ENCODE results near the gene PIGT. TPM values are rescaled to one million over a fixed set of nuclear protein-coding genes. Genes with fewer than 3 reads are reported as not detected.

The PIGT gene
- total RNA-seq, 2 experiments from 2014 or later = 48.0 to 55.4 TPM

DNA sequence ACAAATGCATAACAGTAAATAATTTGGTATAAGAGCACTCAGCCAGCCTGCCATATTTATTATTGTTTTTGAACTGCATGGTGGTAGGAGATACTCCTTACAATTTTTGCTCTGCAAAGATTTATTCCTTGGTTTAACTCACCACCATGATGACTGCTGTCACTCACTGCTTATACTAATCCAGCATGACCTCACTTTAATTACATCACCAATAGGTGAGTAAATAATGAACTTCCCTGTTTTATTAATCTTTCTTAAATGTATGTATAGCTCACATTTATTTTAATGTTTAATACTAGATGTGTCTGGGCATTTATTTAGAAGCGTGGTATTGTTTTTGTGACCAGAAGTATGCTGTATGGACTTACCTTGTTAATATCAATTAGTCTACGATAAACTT, 25.0 kb upstream of the PIGT start:
- no peak overlapping the region for H3K27ac Mint-ChIP-seq
- peaks cover 11% of the 10 kb centered on the region for H3K4me1 Mint-ChIP-seq
- no peaks in the 10 kb centered on the region for H3K27me3 Mint-ChIP-seq
- no peak overlapping the region for H3K4me3 Mint-ChIP-seq
- H3K36me3 Mint-ChIP-seq = peaks cover 14% of the 10 kb centered on the region
- no peak for DNase-seq
- peaks cover 6% of the 10 kb centered on the region for H3K9me3 Mint-ChIP-seq

DNA sequence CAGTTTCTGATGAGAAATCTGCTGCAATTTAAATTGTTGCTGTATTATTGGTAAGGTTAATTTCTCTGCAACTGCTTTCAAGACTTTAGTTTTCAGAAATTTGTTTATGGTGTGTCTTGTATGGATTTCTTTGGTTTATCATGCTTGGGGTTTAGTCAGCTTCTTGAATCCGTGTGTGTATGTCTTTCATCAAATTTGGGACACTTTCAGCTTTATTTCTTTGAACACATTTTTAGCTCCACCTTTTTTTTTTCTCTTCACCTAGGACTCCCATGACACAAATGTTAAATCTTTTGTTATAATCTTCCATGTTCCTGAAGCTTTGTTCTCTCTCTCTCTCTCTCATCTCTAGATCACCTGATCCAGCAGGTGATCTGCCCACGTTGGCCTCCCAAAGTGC, 24.4 kb upstream of the PIGT start:
- H3K27ac Mint-ChIP-seq = no peak overlapping the region

DNA sequence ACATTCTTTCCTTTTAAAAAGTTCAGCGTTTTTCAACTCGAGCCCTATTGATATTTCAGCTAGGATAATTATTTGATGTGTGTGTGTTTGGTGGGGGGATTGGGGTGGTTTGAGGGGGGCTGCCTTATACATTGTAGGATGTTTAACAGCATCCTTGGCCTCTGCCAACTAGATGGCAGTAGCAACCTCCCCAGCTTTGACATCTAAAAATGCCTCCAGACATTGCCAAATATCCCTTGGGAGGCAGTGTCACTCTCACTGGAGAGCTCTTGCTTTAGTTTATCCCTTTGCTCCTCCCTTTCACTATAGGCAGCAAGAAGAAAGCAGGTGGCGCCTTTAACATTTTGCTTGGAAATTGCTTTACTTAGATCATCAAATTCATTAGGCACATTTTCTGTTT, 23.2 kb upstream of the PIGT start:
- Mint-ChIP-seq H3K4me1 (peaks cover 8% of the 10 kb centered on the region), H3K4me3 (no peak overlapping the region), H3K9me3 (no peaks in the 10 kb centered on the region), H3K27me3 (no peaks in the 10 kb centered on the region), H3K36me3 (peaks cover 5% of the 10 kb centered on the region), H3K27ac (no peak overlapping the region)
- DNase-seq = no peak

More for the DNA sequence above, 24.4 kb upstream of the PIGT start:
- H3K27me3 Mint-ChIP-seq = no peaks in the 10 kb centered on the region
- H3K9me3 Mint-ChIP-seq = peaks cover 6% of the 10 kb centered on the region
- no peak overlapping the region for H3K4me3 Mint-ChIP-seq
- no peak for DNase-seq
- H3K36me3 Mint-ChIP-seq = peaks cover 12% of the 10 kb centered on the region
- peaks cover 11% of the 10 kb centered on the region for H3K4me1 Mint-ChIP-seq

DNA sequence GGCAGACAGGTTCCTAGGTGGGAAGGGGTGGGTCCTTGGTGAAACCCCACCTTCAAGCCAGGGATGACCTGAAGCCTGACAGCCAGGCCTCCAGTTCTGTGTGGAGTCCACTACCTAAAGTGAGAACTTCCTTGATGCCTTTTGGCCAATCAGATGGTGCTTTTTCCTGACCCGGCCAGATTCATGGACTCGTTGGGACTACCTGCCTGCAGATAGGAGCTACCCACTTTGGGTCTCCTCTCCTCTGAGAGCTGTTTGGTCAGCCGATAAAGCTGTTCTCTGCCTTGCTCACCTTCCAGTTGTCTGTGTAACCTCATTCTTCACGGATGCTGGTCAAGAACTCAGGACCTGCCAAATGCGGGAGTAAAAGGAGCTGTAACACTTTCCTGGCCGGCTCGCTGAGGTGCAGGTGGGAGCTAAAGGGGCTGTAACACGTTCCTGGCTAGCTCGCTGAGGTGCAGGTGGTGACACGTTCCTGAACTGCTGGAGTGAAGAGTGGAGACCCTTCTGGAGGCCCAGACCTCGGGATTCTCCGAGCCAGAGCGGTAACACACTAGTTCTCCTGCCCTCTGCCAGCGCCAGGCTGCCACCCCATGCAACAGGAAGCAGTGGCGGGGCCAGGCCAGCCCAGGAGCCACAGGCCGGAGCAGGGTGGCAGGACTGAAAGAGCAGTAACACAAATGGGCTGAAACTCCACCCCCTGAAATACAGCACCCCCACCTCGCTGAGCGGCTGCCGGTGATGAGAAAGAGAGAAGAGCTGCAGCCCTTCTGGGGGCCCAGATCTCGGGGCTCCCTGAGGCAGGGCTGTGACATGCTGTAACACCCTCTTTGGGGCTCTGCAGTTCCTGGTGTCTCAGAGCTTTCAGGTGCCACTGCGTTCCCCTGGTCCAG, 21.5 kb upstream of the PIGT start:
- Mint-ChIP-seq H3K4me1 (peaks cover 8% of the 10 kb centered on the region), H3K36me3 (peaks cover 3% of the 10 kb centered on the region), H3K9me3 (peaks cover 2% of the 10 kb centered on the region), H3K4me3 (no peak overlapping the region), H3K27me3 (no peaks in the 10 kb centered on the region), H3K27ac (no peak overlapping the region)
- no peak for DNase-seq

DNA sequence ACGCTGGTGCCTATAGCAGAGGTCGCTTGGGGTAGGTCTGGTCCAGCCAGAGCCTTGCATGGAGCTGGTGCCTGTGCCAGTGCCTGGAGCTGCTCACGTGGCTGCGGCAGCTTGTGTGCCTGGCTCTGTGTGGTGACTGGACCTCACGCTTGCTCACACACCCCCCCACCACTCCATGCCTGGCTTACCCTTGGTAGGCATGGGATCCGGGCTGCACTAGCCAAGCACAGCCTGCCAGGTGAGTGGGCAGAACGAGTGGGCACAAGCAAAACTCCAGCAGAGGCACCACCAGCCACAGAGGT, 20.9 kb upstream of the PIGT start:
- peaks cover 8% of the 10 kb centered on the region for H3K4me1 Mint-ChIP-seq
- H3K27me3 Mint-ChIP-seq = no peaks in the 10 kb centered on the region
- H3K4me3 Mint-ChIP-seq = no peak overlapping the region
- H3K27ac Mint-ChIP-seq = no peak overlapping the region
- peaks cover 6% of the 10 kb centered on the region for H3K9me3 Mint-ChIP-seq
- peaks cover 9% of the 10 kb centered on the region for H3K36me3 Mint-ChIP-seq
- DNase-seq = no peak

DNA sequence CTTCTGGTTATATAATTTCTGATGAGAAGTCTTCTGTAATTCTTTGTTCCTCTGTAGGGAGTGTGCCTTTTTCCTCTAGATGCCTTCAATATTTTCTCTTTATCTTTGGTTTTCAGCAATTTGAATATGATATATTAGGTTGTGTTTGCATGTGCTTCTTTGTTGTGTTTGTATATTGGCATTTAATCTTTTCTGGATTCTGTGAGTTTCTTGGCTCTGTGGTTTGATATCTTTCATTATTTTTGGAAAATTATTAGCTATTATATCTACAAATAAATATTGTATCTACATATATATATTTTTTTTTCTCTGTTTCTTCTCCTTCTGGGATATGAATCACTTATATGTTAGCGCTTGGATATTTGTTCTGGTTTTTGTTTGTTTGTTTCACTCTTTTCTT, 16.9 kb upstream of the PIGT start:
- Mint-ChIP-seq H3K27ac (no peak overlapping the region), H3K36me3 (peaks cover 30% of the 10 kb centered on the region), H3K27me3 (peaks cover 3% of the 10 kb centered on the region), H3K4me3 (no peak overlapping the region), H3K9me3 (peaks cover 19% of the 10 kb centered on the region), H3K4me1 (no peaks in the 10 kb centered on the region)
- DNase-seq = no peak

DNA sequence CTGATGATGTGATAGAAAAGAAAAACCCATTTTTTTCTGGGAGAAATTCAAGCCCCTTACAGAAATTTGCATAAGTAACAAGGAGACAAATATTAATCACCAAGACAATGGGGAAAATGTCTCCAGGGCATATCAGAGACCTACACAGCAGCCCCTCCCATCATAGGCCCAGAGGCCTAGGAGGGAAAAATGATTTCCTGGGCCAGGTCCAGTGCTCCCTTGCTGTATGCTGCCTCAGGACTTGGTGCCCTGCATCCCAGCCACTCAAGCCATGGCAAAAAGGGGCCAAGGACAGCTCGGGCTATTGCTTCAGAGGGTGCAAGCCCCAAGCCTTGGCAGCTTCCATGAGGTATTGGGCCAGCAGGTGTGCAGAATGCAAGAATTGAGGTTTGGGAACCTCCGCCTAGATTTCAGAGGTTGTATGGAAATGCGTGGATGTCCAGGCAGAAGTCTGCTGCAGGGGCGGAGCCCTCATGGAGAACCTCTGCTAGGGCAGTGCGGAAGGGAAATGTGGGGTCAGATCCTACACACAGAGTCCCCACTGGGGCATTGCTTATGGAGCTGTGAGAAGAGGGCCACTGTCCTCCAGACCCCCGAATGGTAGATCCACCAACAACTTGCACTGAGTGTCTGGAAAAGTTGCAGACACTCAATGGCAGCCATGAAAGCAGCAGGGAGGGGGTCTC, 15.5 kb upstream of the PIGT start:
- DNase-seq = no peak
- Mint-ChIP-seq H3K4me1 (peaks cover 5% of the 10 kb centered on the region), H3K27me3 (peaks cover 3% of the 10 kb centered on the region), H3K9me3 (peaks cover 19% of the 10 kb centered on the region), H3K36me3 (peaks cover 30% of the 10 kb centered on the region), H3K27ac (no peak overlapping the region), H3K4me3 (no peak overlapping the region)

DNA sequence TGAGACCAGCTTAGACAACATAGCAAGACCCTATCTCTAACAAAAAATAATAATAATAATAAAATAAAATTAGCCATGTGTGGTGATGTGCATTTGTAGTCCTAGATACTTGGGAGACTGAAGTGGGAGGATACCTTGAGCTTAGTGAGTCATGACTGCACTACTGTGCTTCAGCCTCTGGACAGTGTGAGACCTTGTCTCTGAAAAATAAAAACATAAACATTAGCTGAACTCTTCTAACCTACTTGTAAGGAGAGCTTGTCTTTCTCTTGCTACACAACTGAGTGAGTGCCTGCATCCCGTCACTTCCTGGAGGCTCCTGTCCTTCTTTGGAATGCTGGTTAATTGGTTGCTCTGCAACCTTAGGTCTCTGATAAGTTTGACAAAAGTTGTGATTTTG, 13.0 kb upstream of the PIGT start:
- DNase-seq = no peak
- Mint-ChIP-seq H3K4me1 (peaks cover 14% of the 10 kb centered on the region), H3K27ac (no peak overlapping the region), H3K4me3 (no peak overlapping the region), H3K27me3 (peaks cover 3% of the 10 kb centered on the region), H3K9me3 (peaks cover 19% of the 10 kb centered on the region), H3K36me3 (peaks cover 30% of the 10 kb centered on the region)

DNA sequence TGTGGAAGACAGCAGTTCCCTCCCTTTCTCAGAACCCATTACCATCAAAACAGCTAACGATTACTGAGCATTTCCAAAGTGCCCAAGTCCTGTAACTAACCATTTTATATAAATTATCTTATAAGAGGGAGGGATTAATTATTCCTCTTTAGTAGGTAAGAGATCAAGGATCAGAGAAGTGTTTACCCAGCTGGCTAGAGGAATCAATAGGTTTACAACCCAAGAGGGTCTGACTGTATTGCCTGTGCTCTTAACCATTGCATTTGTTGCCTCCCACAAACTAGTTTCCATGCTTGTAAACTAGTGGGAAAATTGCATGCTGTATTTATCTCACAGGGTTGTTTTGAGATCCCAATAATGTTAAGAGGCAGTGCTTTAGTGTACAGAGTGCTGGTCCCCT, 11.5 kb upstream of the PIGT start:
- H3K9me3 Mint-ChIP-seq = peaks cover 16% of the 10 kb centered on the region
- peaks cover 27% of the 10 kb centered on the region for H3K36me3 Mint-ChIP-seq
- no peak overlapping the region for H3K27ac Mint-ChIP-seq
- H3K4me3 Mint-ChIP-seq = peak overlapping the region; percentile 74
- H3K27me3 Mint-ChIP-seq = peaks cover 3% of the 10 kb centered on the region
- no peak for DNase-seq
- H3K4me1 Mint-ChIP-seq = peaks cover 21% of the 10 kb centered on the region

DNA sequence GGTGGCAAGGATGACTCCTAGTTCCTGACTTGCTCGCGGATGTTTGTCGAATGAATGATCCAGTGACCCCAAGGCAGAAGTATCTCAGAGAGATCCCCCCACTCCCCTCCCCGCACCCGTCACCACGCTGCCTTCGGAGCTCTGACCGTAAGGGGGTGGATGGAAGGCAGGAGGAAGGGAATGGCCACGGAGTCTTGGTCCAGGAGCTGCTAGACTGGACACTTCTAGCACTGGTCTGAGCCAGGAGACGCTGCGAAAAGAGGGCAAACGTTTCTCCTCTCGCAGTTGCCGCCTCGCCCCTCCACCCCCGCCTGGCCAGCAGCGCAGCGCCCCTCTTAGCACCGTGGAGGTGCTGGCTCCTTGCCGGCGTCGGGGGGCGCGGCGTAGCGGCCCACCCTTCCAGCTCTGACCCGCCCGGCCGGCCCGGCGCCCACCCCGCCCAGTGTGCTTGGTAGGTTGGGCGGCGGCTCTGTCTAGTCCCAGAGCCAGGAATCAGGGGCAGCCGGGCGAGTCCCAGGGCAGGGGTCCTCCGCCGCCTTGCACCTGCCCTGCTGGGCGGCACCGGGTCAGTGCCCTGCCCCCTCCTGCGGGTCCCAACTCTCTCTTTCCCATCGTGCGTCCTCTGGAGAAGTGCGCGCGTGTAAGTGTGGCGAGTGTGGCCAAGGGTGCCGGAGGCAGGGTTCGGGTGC, 10.2 kb upstream of the PIGT start:
- peak overlapping the region; percentile 74 for H3K4me3 Mint-ChIP-seq
- H3K36me3 Mint-ChIP-seq = peaks cover 14% of the 10 kb centered on the region
- H3K27ac Mint-ChIP-seq = no peak overlapping the region
- peaks cover 21% of the 10 kb centered on the region for H3K4me1 Mint-ChIP-seq
- DNase-seq = peak; percentile 24
- peaks cover 11% of the 10 kb centered on the region for H3K9me3 Mint-ChIP-seq
- peaks cover 3% of the 10 kb centered on the region for H3K27me3 Mint-ChIP-seq

DNA sequence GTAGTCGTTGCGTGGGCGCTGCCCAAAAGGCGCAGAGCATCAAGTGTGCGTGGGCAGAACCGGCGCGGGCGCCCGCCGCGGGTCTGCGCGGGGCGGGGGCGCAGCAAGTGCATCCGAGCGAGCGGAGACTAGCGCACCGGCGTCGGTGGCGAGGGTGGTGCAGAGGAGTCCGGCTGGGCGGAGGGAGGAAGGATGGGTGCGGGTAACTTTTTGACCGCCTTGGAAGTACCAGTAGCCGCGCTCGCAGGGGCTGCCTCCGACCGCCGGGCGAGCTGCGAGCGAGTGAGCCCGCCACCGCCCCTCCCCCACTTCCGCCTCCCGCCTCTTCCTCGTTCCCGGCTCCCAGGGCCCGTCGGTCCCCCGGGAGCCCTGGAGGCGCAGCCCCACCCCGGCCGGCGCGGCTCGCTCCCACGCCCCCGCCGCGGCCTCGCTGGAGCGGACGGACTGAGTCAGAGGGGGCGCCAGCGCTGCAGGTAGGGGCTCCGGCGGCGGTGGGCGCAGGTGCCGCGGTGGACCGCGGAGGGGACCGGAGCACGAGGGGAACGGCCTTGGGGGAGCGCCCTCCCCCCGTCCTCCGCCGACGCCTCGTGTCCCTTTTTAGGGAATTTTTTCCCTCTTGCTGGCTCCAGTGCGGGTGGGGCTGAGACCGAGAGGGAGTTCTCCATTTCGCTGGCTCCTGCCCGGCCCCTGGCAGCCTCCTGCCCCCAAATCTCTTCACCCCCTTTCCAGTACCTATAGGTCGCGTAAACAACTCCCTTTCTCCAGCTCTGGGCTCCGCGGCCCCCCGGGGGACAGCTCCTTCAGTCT, 9.5 kb upstream of the PIGT start:
- Mint-ChIP-seq H3K9me3 (peaks cover 7% of the 10 kb centered on the region), H3K27me3 (peaks cover 3% of the 10 kb centered on the region), H3K4me3 (peak overlapping the region; percentile 79), H3K4me1 (peaks cover 21% of the 10 kb centered on the region), H3K36me3 (peaks cover 13% of the 10 kb centered on the region), H3K27ac (peak overlapping the region; percentile 76)
- DNase-seq = peak; percentile 64

DNA sequence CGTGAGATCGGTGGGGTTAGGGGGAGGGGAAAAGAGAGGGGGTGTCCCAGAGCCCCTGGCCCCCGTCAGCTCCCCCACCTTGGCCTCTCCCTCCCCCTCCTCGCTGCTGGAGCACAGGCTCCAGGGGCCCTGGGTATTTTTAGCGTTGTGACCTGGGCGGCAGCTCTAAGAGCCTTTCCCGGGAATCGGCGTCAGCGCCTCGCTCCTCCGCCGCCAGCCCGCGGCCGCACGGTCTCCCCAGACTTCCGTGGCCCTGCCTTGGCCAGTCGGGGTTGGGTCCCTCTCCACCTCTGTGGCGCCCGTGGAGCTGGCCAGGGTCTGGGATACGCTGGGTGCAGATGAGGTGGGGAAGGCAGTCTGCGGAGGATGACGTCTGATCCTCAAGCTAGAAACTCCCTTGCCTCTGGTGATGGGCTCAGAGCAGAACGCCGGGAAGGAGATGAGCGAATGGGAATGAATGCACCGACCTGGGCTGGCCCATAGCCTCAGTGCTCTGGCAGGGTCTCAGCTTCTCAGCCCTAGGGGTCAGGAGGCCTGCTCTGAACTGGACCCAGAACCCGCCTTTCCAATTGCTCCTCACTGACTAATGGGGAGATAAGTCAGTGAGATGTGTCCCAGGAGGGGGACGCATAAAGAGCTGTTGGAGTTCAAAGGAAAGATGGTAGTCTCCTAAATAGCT, 8.7 kb upstream of the PIGT start:
- Mint-ChIP-seq H3K4me1 (peaks cover 21% of the 10 kb centered on the region), H3K27me3 (peaks cover 3% of the 10 kb centered on the region), H3K4me3 (peak overlapping the region; percentile 79), H3K36me3 (peaks cover 5% of the 10 kb centered on the region), H3K27ac (peak overlapping the region; percentile 59), H3K9me3 (peaks cover 1% of the 10 kb centered on the region)
- DNase-seq = peak; percentile 25

DNA sequence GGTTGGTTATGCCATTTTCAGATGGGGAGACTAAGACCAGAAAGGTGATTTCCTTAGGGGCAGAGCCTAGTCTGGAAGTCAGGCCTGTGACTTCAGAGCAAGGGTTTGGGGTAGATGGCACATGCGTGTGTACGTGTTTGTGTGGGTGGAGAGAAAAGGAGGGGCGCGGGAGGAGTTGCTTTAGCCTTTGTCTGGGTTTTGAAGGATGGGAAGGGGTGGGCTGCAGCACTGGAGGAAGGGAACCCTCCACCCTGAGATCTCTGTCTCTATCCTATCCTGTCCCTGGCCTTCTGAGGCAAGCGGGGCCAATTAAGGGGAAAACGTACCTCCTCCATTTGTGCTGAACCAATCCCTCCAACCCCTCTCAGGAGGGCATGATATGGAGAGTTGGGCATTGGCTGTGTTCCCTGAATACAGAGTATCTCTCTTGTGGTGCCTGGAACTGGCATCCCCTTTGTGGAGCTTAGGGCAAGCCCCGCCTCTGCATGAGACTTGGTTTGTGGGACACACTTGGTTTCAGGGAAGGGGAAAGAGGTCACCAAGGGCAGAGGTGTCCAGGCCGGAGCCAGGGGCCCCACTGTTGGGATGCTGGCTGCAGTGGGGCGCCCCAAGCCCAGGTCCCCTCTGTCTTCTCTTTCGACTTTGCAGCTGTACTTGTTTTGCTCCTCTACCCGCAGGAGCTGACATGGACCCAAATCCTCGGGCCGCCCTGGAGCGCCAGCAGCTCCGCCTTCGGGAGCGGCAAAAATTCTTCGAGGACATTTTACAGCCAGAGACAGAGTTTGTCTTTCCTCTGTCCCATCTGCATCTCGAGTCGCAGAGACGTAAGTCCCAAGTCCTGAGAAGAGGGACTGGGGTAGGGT, 7.9 kb upstream of the PIGT start, which contains the start of gene DBNDD2:
TSS of gene DBNDD2 (plus strand) at position 507 of the 863 bp plus-strand sequence. CDS start at position 686, 179 bp downstream.
- peak within 1 kb of the TSS; percentile 79 for H3K4me3 Mint-ChIP-seq
- peaks cover 5% of the 10 kb centered on the region for H3K36me3 Mint-ChIP-seq
- DNase-seq = peak; percentile 32
- H3K4me1 Mint-ChIP-seq = peaks cover 21% of the 10 kb centered on the region
- H3K27ac Mint-ChIP-seq = peak within 1 kb of the TSS; percentile 59
- H3K9me3 Mint-ChIP-seq = no peaks in the 10 kb centered on the region
- peaks cover 3% of the 10 kb centered on the region for H3K27me3 Mint-ChIP-seq
